Adipocyte (in vitro differentiated cells): Measurements from ENCODE around the gene RHOH.

Experiments used
- DNase-seq: peaks from one replicate; pipeline ENCODE4 v3.0.0-alpha.2; 2015; ENCODE audit warnings: low read depth
- H3K27me3 ChIP-seq: replicated peaks from 2 replicates; pipeline ENCODE4 v1.7.0; 2013; ENCODE audit warnings: mild to moderate bottlenecking, low read length, moderate library complexity; ENCODE audit not compliant: control insufficient read depth, insufficient read depth
- H3K36me3 ChIP-seq: 2 replicates; pipeline ENCODE4 v1.7.0; 2013; ENCODE audit warnings: low read length, mild to moderate bottlenecking, moderate library complexity; ENCODE audit not compliant: control insufficient read depth, insufficient read depth, severe bottlenecking
- H3K4me1 ChIP-seq: 2 replicates; pipeline ENCODE4 v1.7.0; 2013; ENCODE audit warnings: mild to moderate bottlenecking, low read length, moderate library complexity; ENCODE audit not compliant: control insufficient read depth, insufficient read depth
- H3K4me3 ChIP-seq: 2 replicates; pipeline ENCODE4 v1.7.0; 2013; ENCODE audit warnings: mild to moderate bottlenecking, low read length, moderate library complexity
- H3K9ac ChIP-seq: 2 replicates; pipeline ENCODE4 v1.7.0; 2013; ENCODE audit warnings: mild to moderate bottlenecking, low read length, moderate library complexity
- H3K9me3 ChIP-seq: 2 replicates; pipeline ENCODE4 v1.7.0; 2013; ENCODE audit warnings: mild to moderate bottlenecking, low read length, moderate library complexity; ENCODE audit not compliant: control insufficient read depth

The RHOH gene

DNA sequence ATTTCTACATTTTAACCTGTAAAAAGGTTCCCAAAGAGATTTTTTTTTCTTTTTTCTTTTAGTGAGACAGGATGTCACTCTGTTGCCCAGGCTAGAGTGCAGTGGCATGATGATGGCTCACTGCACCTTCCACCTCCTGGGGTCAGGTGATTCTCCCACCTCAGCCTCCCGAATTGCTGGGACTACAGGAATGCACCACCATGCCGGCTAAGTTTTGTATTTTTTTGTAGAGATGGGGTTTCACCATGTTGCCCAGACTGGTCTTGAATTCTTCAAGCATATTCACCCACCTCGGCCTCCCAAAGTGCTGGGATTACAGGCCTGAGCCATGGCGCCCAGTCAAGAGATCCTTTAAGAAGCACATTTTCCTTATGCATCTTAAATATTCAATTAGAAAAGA lies 12.6 kb downstream of the RHOH start:
- no peak for DNase-seq
- Histone ChIP-seq H3K36me3 (no peaks in the 10 kb centered on the region), H3K9ac (no peak overlapping the region), H3K4me3 (no peak overlapping the region), H3K4me1 (peaks cover 12% of the 10 kb centered on the region), H3K27me3 (no peaks in the 10 kb centered on the region), H3K9me3 (no peaks in the 10 kb centered on the region)

DNA sequence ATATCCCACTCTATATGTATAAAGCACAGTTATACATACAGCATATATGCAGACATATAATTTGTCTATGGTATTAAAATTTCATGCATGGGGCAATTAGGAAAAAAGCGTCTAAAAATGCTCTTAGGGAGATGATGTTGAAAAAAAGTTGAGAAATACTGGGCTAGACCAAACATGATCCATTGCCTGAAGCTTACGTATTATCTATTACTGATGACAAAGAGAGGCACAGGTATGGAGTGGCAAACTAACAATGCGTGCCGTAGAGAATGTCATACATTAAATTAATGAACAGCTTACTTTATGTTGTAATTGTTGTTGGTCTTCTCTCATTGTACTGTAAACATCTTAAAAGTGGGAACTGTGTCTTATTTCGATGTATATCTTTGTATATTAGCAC lies 13.9 kb downstream of the RHOH start:
- H3K27me3 ChIP-seq = no peaks in the 10 kb centered on the region
- peaks cover 12% of the 10 kb centered on the region for H3K4me1 ChIP-seq
- no peak overlapping the region for H3K4me3 ChIP-seq
- H3K9ac ChIP-seq = no peak overlapping the region
- H3K9me3 ChIP-seq = no peaks in the 10 kb centered on the region
- no peak for DNase-seq
- H3K36me3 ChIP-seq = no peaks in the 10 kb centered on the region

DNA sequence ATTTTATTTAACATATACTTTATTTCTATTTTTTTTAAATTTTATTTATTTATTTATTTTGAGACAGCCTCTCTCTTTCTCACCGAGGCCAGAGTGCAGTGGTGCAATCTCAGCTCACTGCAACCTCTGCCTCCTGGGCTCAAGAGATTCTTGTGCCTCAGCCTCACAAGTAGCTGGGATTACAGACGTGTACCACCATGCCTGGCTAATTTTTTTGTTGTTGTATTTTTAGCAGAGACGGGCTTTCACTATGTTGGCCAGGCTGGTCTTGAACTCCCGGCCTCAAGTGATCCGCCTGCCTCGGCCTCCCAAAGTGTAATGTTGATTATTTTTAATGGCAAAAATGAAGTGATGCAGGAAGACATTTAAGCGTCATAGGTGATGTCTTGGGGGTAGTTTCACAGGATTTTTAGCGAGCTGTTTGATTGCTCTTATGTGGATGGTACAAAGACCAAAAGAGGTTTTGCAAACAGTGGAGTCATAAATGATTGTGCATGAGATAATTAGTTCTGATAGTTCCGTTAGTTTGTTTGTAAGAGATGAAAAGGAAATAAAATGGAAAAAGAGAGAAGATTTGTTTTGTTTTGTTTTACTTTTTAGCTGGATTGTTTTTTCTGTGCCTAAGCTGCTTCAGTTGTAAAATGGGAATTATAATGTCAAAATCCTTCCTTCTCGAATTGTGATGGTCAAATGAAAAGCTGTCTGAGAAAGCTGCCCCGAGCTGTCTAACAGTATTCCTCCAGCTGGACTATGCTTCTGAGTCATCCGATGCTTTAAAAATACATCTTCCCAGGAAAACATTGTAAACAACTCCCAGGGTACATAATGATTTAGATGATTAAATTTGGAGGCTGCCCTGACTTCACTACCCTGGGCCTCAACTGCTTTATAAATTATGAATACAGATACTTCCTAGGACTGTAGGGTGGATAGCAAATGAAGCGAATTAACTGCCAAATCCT lies 14.7 kb downstream of the RHOH start:
- H3K4me3 ChIP-seq = no peak overlapping the region
- no peaks in the 10 kb centered on the region for H3K36me3 ChIP-seq
- H3K9me3 ChIP-seq = no peaks in the 10 kb centered on the region
- H3K27me3 ChIP-seq = no peaks in the 10 kb centered on the region
- peak; percentile 34 for DNase-seq
- peaks cover 6% of the 10 kb centered on the region for H3K4me1 ChIP-seq
- H3K9ac ChIP-seq = no peak overlapping the region

DNA sequence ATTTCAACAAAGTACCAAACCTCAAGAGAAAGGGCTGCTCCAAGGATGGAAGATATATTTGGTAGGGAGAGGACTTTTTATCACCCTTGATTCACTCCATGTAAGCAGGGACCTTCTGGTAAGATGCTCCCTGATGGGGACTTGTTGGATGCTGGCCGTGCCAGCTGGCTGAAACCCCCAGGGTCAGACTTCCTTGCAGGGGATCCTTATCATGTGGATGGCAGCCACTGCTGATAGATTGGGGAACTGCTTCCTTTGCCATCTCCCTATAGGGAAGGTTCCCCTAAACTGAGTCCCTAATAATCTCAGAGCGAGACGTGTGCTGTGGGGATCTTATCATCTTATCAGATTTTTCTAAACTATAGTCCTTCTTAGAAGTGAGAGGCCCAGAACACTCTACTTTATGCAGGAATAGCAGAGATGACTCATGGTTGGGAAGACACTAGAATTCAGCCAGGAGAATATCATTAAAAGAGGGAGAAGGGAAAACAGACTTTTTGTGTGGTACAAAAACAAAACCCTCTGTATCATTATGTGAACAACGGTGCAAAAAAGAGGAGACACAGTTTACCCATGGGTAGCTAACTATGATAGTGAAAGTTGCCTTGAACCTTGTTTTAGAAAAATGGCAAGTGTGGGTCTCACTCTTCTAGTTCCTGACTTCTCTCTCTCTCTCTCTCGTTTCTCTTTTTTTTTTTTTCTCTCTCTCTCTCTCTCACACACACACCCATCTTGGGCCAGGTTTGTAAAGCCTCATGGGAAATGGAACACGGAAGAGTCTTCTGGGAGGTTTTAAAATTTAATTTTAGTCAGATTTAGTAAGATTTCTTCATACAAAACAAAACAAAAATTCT lies 16.1 kb downstream of the RHOH start:
- H3K36me3 ChIP-seq = no peaks in the 10 kb centered on the region
- H3K4me1 ChIP-seq = peaks cover 6% of the 10 kb centered on the region
- H3K9ac ChIP-seq = no peak overlapping the region
- DNase-seq = peak; percentile 30
- H3K27me3 ChIP-seq = no peaks in the 10 kb centered on the region
- no peak overlapping the region for H3K4me3 ChIP-seq
- H3K9me3 ChIP-seq = no peaks in the 10 kb centered on the region

DNA sequence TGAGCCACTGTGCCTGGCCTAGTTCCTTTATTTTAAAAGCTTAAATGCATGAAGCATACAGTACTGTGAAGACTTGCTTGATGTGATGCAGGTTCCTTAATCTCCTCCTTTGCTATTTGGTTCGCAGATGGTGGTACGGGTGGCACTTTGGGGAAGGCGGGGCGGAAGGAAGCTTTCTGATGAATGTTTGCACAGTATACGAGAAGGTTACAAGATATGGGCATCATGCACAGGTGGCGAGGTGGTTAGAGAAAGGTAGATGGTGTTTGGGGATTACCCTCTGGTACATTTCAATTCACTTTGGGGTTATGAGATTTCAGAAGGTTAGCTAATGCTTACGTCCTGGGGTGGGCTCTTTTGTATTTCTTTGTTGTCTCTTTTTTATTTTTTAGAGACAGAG lies 17.2 kb downstream of the RHOH start:
- DNase-seq = no peak
- no peaks in the 10 kb centered on the region for H3K36me3 ChIP-seq
- no peak overlapping the region for H3K9ac ChIP-seq
- H3K9me3 ChIP-seq = no peaks in the 10 kb centered on the region
- peaks cover 6% of the 10 kb centered on the region for H3K4me1 ChIP-seq
- no peaks in the 10 kb centered on the region for H3K27me3 ChIP-seq
- H3K4me3 ChIP-seq = no peak overlapping the region

DNA sequence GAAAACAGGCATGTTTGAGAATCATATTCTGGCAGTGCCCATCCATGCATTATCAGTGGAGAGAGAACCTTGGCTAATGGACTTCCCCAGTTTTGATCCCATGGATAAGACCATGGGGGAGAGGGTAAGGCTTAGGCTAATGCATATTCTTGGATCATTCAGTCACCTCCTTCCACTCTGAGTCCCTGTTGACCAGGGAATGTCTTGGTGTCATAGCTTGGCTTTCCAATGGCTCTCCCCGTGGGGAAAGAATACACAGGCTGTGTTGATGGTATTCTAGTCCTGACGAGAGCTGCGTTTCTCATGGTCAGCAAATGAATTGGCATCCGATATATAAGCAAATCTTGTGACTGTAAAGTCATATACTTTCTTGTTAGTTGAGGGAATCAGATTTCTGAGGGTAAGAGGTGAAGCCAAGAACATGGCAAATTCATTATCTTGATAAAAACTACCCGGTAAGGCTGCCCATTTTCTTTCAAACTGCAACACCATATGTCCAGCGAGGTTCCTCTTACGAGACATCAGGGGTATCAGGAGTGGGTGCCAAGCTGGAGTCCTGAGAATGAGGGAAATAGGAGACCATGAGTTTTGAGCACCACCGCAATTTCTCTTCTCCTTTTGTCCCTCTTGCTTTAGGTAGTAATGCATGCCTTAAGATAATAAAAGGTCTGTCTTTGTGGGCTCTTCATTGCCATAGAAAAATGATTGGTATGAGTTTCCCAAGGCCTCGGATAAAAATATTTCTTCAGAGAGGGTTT lies 18.0 kb downstream of the RHOH start:
- DNase-seq = no peak
- H3K9me3 ChIP-seq = no peaks in the 10 kb centered on the region

DNA sequence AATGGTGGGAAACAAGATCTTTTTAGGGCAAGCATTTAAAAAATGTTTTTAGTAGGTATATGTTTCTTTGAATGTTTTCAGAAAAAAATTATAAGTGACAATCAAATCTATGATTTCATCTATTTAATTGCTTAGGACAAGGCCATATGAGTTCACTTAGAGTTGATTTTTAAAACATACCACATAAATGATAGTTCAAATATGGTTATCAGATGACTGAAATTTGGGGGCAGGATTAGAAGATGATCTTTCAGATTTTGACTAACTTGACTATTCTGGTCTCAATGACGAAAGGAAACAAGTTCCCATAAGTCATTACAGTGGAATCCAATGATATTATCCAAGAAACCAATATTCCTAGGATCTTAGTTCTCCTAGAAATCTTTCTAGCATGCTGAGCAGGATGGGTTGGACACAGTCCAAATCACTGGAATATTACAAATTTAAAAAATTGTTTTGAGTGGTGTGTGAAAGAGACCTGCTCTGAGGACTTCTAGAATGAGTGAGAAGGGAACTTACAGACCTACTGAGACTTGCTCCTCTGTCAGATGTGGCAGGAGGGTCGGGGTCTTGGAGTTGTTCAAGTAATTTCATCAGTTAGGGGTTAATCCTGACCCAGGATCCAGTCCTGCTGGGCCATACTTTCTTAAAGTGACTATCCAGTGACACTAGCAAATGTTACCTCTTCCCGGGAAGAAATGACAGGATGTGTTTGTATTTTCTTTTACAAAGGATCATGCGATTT lies 20.0 kb downstream of the RHOH start:
- Histone ChIP-seq H3K27me3 (no peaks in the 10 kb centered on the region), H3K9me3 (no peaks in the 10 kb centered on the region), H3K4me1 (peaks cover 6% of the 10 kb centered on the region), H3K36me3 (no peaks in the 10 kb centered on the region), H3K4me3 (no peak overlapping the region), H3K9ac (no peak overlapping the region)
- DNase-seq = no peak

More for the DNA sequence above, 18.0 kb downstream of the RHOH start:
- Histone ChIP-seq H3K4me3 (no peak overlapping the region), H3K4me1 (peaks cover 6% of the 10 kb centered on the region), H3K9ac (no peak overlapping the region), H3K27me3 (no peaks in the 10 kb centered on the region), H3K36me3 (no peaks in the 10 kb centered on the region)

DNA sequence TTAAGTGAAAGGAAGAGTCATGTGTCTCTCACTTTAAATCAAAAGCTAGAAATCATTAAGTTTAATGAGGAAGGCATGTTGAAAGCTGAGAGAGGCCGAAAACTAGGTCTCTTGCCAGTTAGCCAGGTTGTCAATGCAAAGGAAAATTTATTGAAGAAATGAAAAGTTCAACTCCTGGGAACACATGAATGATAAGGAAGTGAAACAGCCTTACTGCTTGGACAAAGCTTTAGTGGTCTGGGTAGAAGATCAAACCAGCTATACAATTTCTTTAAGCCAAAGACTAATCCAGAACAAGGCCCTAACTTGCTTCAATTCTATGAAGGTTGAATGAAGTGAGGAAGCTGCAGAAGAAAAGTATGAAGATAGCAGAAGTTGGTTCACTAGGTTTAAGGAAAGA lies 24.9 kb downstream of the RHOH start:
- Histone ChIP-seq H3K4me1 (no peaks in the 10 kb centered on the region), H3K9ac (no peak overlapping the region), H3K36me3 (no peaks in the 10 kb centered on the region), H3K27me3 (no peaks in the 10 kb centered on the region), H3K9me3 (peaks cover 5% of the 10 kb centered on the region), H3K4me3 (no peak overlapping the region)
- no peak for DNase-seq

DNA sequence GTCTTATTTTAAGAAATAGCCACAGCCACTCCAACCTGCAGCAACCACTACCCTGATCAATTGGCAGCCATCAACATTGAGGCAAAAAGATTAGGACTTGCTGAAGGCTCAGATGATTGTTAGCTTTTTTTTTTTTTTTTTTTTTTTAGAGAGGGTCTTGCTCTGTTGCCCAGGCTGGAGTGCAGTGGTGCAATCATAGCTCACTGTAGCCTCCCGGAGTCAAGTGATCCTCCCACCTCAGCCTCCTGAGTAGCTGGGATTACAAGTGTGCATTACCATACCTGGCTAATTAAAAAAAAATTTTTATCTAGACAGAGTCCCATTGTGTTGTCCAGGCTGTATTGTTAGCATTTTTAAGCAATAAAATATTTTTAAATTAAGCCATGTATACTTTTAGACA lies 26.5 kb downstream of the RHOH start:
- Histone ChIP-seq H3K4me3 (no peak overlapping the region), H3K27me3 (no peaks in the 10 kb centered on the region), H3K4me1 (no peaks in the 10 kb centered on the region), H3K36me3 (no peaks in the 10 kb centered on the region), H3K9me3 (peaks cover 5% of the 10 kb centered on the region), H3K9ac (no peak overlapping the region)
- DNase-seq = no peak

DNA sequence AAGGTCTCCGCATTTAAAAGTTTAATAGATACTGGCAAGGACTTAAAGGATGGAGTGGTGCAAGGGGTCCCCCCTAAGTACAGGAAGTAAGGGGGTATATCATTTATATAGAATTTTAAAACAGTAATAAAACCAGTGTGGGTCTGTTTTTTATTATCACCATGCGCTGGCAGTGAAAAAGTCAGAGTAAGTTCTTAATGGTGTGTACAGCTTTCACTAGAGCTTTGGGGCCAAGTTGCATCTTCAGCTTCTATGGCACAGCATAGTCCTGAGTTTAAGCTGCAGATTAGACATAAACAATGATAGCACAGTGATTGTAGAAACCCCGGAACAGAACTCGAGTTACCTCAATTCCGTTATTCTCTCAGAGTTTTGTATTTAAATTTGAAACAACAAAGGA lies 27.6 kb downstream of the RHOH start:
- H3K36me3 ChIP-seq = no peaks in the 10 kb centered on the region
- no peaks in the 10 kb centered on the region for H3K27me3 ChIP-seq
- H3K4me3 ChIP-seq = no peak overlapping the region
- no peak overlapping the region for H3K9ac ChIP-seq
- no peaks in the 10 kb centered on the region for H3K4me1 ChIP-seq
- H3K9me3 ChIP-seq = peaks cover 5% of the 10 kb centered on the region
- no peak for DNase-seq
